ENCODE data around the gene GFM1.

Gene GFM1

GRCh38 chr3:158644345-158644908 is at the start of gene GFM1:
Gene GFM1 (plus strand): TSS chr3:158644527. CDS start chr3:158644635, 108 bp downstream.
- DNase-seq: peak; percentile 91 to 92

DNA sequence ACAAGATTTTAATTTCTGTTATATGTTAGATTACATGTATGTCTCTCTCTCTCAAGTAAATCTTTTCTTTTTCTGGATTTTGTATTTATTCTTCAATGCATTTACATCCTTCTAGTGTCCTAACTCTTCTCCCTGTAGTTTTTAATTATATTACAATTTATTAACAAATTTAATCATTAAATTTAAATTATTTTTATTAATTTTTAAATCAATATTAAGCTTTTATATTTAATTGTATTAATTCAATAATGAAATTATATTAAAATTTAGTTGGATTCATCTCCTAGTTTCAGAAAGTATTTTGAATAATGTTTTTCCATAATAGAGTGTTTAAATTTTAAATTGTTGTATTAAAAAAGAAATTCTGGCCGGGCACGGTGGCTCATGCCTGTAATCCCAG is 43.5 kb upstream of the GFM1 start:
- no peak for DNase-seq

GRCh38 chr3:158602227-158602626 is 42.1 kb upstream of the GFM1 start:
- DNase-seq: no peak

- no peak for DNase-seq
These were observed 26.1 kb upstream of the GFM1 start for GRCh38 chr3:158617982-158618875.

DNA sequence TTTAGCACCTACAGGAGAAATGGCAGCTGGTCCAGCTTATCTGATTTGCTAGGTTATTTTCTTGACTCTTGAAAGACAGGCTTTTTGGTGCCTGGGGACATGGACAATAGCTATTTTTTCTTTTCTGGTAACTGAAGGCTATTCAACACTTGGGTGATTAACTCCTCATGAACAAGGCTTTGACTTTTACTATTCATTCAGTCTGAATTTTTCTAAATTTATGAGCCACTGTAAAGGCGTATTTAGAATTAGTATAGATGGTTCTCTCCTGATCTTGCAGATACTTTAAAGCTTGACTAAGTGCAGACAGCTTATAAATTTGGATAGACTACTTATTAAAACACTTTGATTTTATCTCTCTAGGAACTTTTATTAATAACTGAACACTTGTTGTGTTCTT is 18.4 kb upstream of the GFM1 start:
- DNase-seq: no peak

GRCh38 chr3:158631981-158632380 is 12.3 kb upstream of the GFM1 start:
- no peak for DNase-seq

GRCh38 chr3:158640646-158641045 is 3.7 kb upstream of the GFM1 start:
- no peak for DNase-seq

DNA sequence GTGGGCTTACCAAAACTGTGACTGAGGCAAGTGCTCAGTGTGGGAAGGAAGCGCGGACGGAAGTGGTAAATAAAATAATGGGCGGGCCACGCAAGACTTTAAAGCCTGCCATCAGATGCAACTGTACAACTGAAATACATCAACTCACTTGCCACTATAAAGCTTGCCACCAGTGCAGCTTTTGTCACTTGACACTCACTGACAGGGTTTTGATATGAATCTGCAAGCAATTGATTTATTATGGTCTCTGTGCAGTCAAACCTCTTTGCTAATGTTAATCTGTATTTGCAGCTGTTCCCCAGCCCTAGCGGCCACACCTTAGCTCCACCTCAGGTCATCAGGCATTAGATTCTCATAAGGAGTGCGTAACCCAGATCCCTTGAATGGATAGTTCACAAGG is 2.3 kb upstream of the GFM1 start:
- no peak for DNase-seq

- no peak for DNase-seq
These were observed 1.7 kb upstream of the GFM1 start for GRCh38 chr3:158642474-158643210.

DNA sequence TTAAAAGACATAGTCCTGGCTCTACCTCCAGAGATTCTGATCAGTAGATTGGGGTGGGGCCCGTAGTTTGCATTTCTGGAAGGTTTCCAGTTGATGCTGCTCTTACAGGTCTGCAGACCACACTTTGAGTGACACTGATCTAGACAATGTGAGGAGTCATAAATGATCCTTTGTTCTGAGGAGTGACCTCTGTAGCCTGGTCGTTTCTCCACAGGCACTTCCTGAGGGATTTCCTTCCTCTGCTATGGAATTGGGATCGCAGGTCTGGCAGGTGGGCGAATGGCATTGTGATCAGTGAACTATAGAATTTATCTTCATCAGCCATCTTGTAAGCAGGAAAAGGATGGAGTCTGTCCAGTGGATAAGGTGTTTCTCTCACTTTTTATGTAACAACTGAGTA is 5.5 kb downstream of the GFM1 start:
- no peak for DNase-seq

GRCh38 chr3:158651192-158651591 is 6.9 kb downstream of the GFM1 start:
- DNase-seq: no peak

- no peak for DNase-seq
These were observed 8.1 kb downstream of the GFM1 start for GRCh38 chr3:158652463-158652862.

- DNase-seq: no peak
These were observed 14.6 kb downstream of the GFM1 start for GRCh38 chr3:158658889-158659288.

DNA sequence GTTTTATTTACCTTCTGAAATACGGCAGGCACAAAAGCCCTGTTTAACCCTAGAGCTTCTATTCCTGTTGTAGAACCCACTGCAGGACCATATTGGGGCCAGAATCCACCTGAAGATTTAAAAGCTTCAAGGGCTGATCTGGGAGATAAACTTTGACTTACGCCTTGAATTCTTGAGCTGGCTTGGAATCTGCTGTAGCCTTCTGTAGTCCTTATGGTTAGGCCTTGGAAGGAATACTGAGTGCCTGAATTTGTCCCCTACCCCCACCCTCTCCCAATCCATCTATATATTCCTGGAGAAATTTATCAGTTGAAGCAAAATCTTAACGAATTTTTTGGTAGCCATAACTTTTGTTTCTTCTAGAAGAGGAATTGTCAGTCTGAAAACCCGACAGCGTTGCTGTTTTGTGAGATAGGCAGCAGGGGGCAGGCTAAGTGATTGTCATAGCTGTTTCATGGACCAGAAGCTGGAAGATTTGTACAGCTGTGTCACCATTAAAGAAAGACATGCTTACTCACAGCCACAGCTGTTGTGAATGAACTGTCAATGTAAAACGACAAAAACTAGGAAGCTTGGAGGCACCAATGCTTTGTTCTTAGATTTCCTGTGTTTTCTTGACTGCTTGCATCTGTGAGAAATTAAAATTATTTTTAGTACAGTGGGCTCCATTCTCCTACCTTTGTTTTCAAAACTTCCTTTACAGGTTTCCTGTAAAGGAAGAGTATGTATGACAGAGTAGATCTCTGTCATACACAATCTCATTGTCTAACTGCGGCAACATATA is 15.3 kb downstream of the GFM1 start:
- peak; percentile 63 to 75 for DNase-seq

DNA sequence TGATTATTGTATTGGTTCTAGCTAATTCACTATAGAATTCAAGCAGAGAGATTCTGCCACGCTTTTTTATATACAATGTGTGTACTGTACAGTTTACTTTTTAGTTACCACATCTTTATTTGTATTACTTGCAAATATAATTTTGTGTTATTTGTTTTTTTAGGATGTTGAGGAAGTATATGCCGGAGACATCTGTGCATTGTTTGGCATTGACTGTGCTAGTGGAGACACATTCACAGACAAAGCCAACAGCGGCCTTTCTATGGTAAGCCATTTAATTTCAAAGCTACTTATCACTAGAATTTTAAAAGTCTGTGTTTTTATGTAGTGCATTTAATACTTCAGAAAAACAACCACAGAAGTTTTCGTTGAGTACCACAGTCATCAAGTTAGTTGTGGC is 16.4 kb downstream of the GFM1 start:
- no peak for DNase-seq

DNA sequence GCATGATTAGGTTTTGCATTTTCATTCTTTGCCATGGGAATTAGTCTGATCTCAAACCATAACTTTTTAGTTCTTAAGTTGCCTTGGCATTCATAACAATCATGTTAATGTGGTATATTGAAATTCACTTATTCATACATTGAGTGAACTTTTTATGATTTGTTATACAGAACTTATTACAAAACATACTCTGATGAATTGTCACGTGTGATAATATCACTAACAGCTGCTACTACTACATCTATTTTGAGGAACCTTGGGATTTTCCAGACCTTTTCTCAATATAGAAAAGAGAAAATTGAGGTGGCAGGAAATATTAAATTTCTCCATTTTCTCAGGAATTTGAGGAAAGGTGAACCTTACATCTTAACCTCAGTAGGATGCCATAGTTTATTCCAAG is 18.9 kb downstream of the GFM1 start:
- peak; percentile 11 to 77 for DNase-seq

DNA sequence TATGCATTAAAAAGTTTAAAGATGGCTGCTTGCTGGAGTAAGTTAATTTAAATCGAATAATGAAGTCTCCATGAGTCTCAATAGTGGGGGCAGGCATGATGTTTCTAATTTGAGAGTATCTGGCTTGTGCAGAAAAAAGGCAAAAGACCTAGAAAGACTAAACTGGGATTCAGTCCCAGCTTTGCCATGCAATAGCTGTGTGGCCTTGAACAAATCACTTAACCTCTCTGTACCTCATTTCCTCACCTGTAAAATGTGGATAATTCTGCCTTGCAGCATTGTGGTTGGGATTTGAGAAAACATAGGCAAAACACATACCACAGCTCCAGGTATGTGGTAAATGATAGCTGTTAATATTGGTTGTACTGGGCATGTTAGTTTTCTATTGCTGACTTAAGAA is 19.5 kb downstream of the GFM1 start:
- DNase-seq: no peak

- DNase-seq: no peak
These were observed 22.1 kb downstream of the GFM1 start for GRCh38 chr3:158666416-158666815.

DNA sequence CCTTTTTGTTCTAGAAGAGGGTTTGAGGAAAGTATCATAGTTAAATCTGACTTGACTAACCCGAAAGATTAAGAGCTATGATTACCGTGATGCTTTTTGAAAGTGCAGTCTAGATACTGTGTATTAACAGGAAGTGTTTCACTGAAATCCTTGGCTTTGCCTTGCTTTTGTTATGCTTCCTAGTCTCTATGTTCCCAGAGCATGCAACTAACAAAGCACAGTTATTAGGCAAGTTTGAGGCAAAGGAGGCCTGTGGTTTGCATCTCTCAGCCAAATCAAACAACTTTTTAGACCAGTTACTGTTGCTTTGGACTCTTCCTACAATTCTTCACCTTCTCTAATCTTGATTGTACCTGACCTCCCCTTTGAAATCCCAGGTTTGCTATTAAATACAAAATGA is 24.2 kb downstream of the GFM1 start:
- DNase-seq: no peak

DNA sequence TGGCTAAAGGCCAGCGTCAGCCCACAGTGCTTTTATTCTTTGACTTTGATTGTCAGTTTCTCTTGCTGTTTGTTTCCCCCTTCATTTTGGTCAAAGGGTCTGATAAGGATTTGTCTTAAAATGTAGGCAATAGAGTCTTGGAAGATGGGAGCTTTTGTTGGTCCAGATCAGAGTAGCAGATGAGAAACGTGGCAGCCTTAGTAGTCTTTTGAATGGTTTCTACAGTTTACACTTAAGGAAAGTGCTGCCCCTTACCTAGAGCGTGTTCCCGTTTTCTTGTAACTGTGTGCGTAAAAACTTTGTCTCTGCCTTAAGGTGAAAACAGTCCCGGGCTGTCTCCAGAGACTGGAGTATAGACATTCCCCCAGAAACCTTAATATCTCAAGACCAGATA is 27.5 kb downstream of the GFM1 start:
- no peak for DNase-seq

DNA sequence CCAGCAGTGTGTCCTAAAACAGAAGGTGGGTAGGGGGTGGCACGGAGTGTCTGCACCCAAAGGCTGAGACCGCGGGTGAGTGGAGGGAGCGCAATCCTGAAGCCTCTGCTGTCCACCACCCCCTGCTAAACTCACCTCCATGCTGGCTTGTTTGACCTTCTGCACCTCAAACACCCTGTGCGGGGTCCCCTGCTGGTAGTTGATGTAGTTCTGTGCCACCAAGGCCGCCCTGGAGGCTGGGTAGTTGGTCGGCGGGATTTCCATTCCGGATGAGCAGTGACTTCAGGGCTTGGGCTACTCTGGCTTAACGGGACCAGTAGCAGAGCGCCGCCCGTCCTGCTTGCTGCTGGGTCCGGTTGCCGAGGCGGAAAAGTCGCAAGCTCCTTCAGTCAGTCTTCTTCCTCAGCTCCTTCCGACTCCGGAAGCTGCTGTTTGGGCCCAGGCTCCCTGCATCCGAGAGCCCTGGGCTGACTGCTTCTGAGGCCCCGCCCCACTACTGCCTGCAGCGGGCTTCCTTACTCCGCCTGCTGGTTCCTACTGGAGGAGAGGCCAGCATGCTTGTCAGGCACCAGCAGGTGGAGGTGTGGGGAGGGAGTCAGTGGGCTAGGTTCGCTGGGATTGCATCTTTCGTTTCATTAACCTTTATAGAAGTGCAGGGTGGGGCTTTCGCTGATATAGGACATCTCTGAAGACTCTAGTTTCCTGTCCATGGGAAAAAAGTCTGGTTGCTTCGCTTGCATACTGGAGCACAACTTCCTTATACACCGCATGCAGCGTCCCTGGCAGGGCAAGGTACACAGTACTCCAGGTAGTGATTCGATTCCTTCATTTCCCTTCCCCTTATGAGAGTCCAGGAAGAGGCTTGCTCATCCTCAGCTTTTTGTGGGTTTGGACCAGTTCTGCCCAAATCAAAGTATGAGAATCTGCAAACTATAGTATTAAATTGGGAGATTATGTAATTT is 28.2 kb downstream of the GFM1 start, which contains the start of gene LXN:
Gene LXN (minus strand): TSS at position 434 of the 962 bp plus-strand sequence. CDS start 170 bp downstream, at position 264.
- DNase-seq: peak; percentile 56 to 65

DNA sequence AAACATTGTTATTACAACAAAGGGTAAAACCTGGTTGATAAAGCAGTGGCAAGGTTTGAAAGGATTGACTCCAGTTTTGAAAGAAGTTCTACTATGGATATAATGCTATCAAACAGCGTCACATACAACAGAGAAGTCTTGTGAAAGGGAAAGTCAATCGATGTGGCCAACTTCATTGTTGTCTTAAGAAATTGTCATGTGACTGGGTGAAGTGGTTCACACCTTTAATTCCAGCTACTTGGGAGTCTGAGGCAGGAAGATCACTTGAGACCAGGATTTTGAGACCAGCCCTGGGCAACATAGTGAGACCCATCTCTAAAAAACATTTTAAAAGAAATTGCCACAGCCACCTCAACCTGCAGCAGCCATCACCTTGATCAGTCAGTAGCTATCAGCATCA is 34.4 kb downstream of the GFM1 start:
- DNase-seq: no peak
